Trophoblast cell (in vitro differentiated cells and primary cell): ENCODE results near the gene SPEG.
A peak's percentile ranks its signal among the peaks of the same experiment; 100 is the strongest.

Experiments used
- DNase-seq, 2 donors: peaks; one replicate each; pipeline ENCODE4 v3.0.0-alpha.2; 2016
- H2AFZ ChIP-seq: 2 replicates; pipeline ENCODE4 v1.6.1; 2013; ENCODE audit warnings: low read length, moderate library complexity, mild to moderate bottlenecking; ENCODE audit not compliant: insufficient read depth, poor library complexity
- H2AK5ac ChIP-seq: 2 replicates; pipeline ENCODE4 v1.6.1; 2013; ENCODE audit warnings: mild to moderate bottlenecking, low read length
- H2BK120ac ChIP-seq: 2 replicates; pipeline ENCODE4 v1.6.1; 2013; ENCODE audit warnings: low read length, mild to moderate bottlenecking, moderate library complexity; ENCODE audit not compliant: insufficient read depth, poor library complexity
- H2BK12ac ChIP-seq: 2 replicates; pipeline ENCODE4 v1.6.1; 2013; ENCODE audit warnings: mild to moderate bottlenecking, low read length, moderate library complexity
- H2BK5ac ChIP-seq: 2 replicates; pipeline ENCODE4 v1.6.1; 2013; ENCODE audit warnings: low read length, low read depth, moderate library complexity, mild to moderate bottlenecking; ENCODE audit not compliant: poor library complexity
- H3K14ac ChIP-seq: 2 replicates; pipeline ENCODE4 v1.6.1; 2013; ENCODE audit warnings: mild to moderate bottlenecking, low read length
- H3K18ac ChIP-seq: 2 replicates; pipeline ENCODE4 v1.6.1; 2013; ENCODE audit warnings: mild to moderate bottlenecking, low read length
- H3K23ac ChIP-seq: 2 replicates; pipeline ENCODE4 v1.6.1; 2013; ENCODE audit warnings: low read length
- H3K27ac ChIP-seq: 2 replicates; pipeline ENCODE4 v1.5.1; 2013; ENCODE audit warnings: low read depth, mild to moderate bottlenecking, inconsistent platforms, low read length, moderate library complexity
- H3K27me3 ChIP-seq: 2 replicates; pipeline ENCODE4 v1.6.1; 2013; ENCODE audit warnings: inconsistent platforms, mild to moderate bottlenecking, low read length, moderate library complexity; ENCODE audit not compliant: insufficient read depth
- H3K36me3 ChIP-seq, 2 experiments: 1 replicate in 1 of 2; 2 replicates in 1 of 2; pipeline ENCODE4 v1.6.1; 2013; ENCODE audit warnings: low read length in 2 of 2, mild to moderate bottlenecking in 2 of 2, moderate library complexity in 1 of 2; ENCODE audit not compliant: insufficient read depth in 2 of 2, control insufficient read depth in 1 of 2
- H3K4ac ChIP-seq: 2 replicates; pipeline ENCODE4 v1.6.1; 2013; ENCODE audit warnings: low read depth, mild to moderate bottlenecking, low read length, moderate library complexity
- H3K4me1 ChIP-seq, 2 experiments: 1 replicate in 1 of 2; 2 replicates in 1 of 2; pipeline ENCODE4 v1.6.1; 2013; ENCODE audit warnings: low read length in 2 of 2, mild to moderate bottlenecking in 2 of 2, moderate library complexity in 1 of 2; ENCODE audit not compliant: insufficient read depth in 2 of 2, control insufficient read depth in 1 of 2
- H3K4me2 ChIP-seq: 2 replicates; pipeline ENCODE4 v1.6.1; 2013; ENCODE audit warnings: inconsistent platforms, mild to moderate bottlenecking, low read length, moderate library complexity
- H3K4me3 ChIP-seq: 2 replicates; pipeline ENCODE4 v1.5.1; 2013; ENCODE audit warnings: mild to moderate bottlenecking, low read depth, low read length, inconsistent platforms
- H3K79me1 ChIP-seq: one replicate; pipeline ENCODE4 v1.6.1; 2013; ENCODE audit warnings: low read length
- H3K79me2 ChIP-seq: 2 replicates; pipeline ENCODE4 v1.6.1; 2013; ENCODE audit warnings: low read length, mild to moderate bottlenecking; ENCODE audit not compliant: control insufficient read depth, insufficient read depth, poor library complexity
- H3K9ac ChIP-seq: 2 replicates; pipeline ENCODE4 v1.6.1; 2013; ENCODE audit warnings: mild to moderate bottlenecking, low read length
- H3K9me3 ChIP-seq: 2 replicates; pipeline ENCODE4 v1.6.1; 2013; ENCODE audit warnings: low read depth, mild to moderate bottlenecking, control low read depth, inconsistent platforms, low read length; ENCODE audit not compliant: insufficient read depth
- H4K12ac ChIP-seq: 2 replicates; pipeline ENCODE4 v1.6.1; 2013; ENCODE audit warnings: low read depth, mild to moderate bottlenecking, low read length, moderate library complexity
- H4K8ac ChIP-seq: 2 replicates; pipeline ENCODE4 v1.6.1; 2013; ENCODE audit warnings: low read depth, mild to moderate bottlenecking, low read length, moderate library complexity
- H4K91ac ChIP-seq: one replicate; pipeline ENCODE4 v1.6.1; 2013; ENCODE audit warnings: low read depth, mild to moderate bottlenecking, low read length, moderate library complexity
- WGBS: extraction: QIAGEN DNeasy Blood & Tissue Kit; methylation state at CpG from one replicate; pipeline ENCODE4 v1.1.7; 2013; ENCODE audit warnings: missing lambda C conversion rate; ENCODE audit not compliant: insufficient read length, insufficient coverage; ENCODE audit errors: extremely low coverage; 5-methylcytosine and 5-hydroxymethylcytosine counted together

Gene SPEG

DNA sequence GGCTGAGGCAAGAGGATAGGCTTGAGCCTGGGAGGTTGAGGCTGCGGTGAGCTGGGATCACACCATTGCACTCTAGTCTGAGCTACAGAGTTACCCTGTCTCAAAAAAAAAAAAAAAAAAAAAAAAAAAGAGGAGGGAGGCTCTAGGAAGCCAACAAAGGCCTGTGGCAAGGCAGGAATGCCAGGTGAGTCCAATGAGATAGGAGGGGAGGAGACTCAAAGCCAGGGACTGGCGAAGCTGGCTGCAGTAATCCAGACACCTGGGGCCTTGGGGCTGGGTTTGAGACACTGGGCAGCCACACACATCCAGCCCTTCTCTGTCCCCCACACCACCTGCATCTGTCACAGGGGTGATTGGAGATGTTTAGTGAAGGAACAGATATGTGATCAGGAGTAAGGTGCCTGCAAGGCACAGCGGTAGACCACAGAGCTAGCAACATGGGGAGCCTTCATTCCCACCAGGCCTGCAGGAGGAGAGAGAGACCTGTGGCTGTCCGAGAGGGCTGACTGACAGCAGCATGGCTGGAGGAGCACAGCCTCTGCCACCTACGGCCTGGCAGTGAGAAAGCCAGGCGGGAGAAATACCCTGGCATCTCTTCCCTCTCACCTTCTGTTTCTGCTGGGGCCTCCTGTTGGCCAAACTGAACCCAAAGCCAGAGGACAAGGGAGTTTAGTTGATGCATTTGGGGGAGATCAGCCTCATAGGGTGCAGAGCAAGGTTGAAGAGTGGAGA is 99.5 kb downstream of the SPEG start:
- Histone ChIP-seq H2AK5ac (no peak overlapping the region), H3K14ac (no peak overlapping the region), H3K79me2 (no peaks in the 10 kb centered on the region), H3K27me3 (peaks cover 6% of the 10 kb centered on the region), H3K4ac (no peak overlapping the region), H3K36me3 (peaks cover 7 to 9% of the 10 kb centered on the region in 2 experiments), H3K9me3 (peaks cover 3% of the 10 kb centered on the region), H3K4me3 (no peak overlapping the region), H2BK5ac (no peak overlapping the region), H3K79me1 (peaks cover 2% of the 10 kb centered on the region), H4K12ac (no peak overlapping the region), H2BK12ac (no peak overlapping the region), H4K91ac (no peak overlapping the region), H3K27ac (no peak overlapping the region), H3K4me1 (peaks cover 5 to 13% of the 10 kb centered on the region in 2 experiments), H2BK120ac (no peak overlapping the region), H3K4me2 (no peak overlapping the region), H3K23ac (no peak overlapping the region), H3K18ac (no peak overlapping the region), H3K9ac (no peak overlapping the region), H2AFZ (no peak overlapping the region), H4K8ac (no peak overlapping the region)
- WGBS, result no CpG with 5 or more reads among the region's 6 CpGs
- no peak for DNase-seq

DNA sequence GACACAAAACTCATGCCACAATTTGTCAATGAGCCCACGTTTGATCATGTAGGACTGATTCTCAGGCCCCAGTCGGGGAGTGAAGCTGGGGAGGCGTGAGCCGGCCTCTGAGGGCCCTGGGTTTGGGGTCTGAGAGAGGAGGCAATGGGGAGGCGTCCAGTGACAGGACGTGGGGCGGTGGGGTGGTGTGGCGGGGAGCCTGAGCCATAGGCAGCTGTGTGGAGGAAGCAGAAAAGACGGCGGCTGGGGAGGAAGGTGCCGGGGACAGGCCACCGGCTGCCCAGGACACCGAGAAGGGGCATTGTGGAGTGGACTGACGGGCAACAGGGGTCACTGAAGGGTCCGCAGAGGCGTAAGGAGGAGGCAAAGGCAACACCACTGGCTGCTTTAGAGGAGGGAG is 101.8 kb downstream of the SPEG start:
- Histone ChIP-seq H3K4me3 (no peak overlapping the region), H3K4ac (no peak overlapping the region), H2AFZ (no peak overlapping the region), H3K4me1 (peaks cover 5 to 13% of the 10 kb centered on the region in 2 experiments), H3K36me3 (peaks cover 29 to 31% of the 10 kb centered on the region in 2 experiments), H4K8ac (no peak overlapping the region), H2BK12ac (no peak overlapping the region), H3K27ac (no peak overlapping the region), H4K12ac (no peak overlapping the region), H2BK120ac (no peak overlapping the region), H2AK5ac (no peak overlapping the region), H3K14ac (no peak overlapping the region), H4K91ac (no peak overlapping the region), H3K18ac (no peak overlapping the region), H3K79me2 (no peaks in the 10 kb centered on the region), H3K27me3 (no peaks in the 10 kb centered on the region), H3K23ac (no peak overlapping the region), H3K79me1 (peaks cover 2% of the 10 kb centered on the region), H3K4me2 (no peak overlapping the region), H3K9ac (no peak overlapping the region), H3K9me3 (peaks cover 3% of the 10 kb centered on the region), H2BK5ac (no peak overlapping the region)
- WGBS, result no CpG with 5 or more reads among the region's 16 CpGs
- DNase-seq, result no peak

DNA sequence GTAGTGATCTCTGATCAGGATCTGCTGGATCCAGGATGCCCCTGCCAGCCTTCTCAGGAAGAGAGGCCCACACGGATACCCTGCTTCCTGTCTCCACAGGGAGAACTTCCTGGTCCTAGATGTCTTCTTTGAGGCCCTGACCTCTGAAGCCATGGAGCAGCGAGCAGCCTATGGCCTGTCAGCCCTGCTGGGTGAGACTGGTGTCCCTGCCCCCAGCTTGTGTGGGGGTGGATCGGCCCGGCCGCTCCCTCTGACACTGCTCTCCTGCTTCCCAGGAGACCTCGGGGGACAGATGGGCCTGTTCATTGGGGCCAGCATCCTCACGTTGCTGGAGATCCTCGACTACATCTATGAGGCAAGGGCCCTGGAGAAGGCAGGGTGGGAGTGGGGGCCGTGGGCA is 102.3 kb downstream of the SPEG start:
- Histone ChIP-seq H3K4me3 (no peak overlapping the region), H4K8ac (no peak overlapping the region), H3K27ac (no peak overlapping the region), H3K4me2 (no peak overlapping the region), H3K27me3 (no peaks in the 10 kb centered on the region), H2BK12ac (no peak overlapping the region), H2AFZ (no peak overlapping the region), H3K14ac (no peak overlapping the region), H2BK120ac (no peak overlapping the region), H2BK5ac (no peak overlapping the region), H3K4me1 (peaks cover 7 to 17% of the 10 kb centered on the region in 2 experiments), H3K36me3 (peaks cover 31 to 33% of the 10 kb centered on the region in 2 experiments), H2AK5ac (no peak overlapping the region), H3K9ac (no peak overlapping the region), H3K23ac (no peak overlapping the region), H4K91ac (peak overlapping the region; percentile 21), H3K9me3 (no peaks in the 10 kb centered on the region), H3K4ac (no peak overlapping the region), H3K79me2 (peaks cover 1% of the 10 kb centered on the region), H3K79me1 (peaks cover 2% of the 10 kb centered on the region), H4K12ac (no peak overlapping the region), H3K18ac (no peak overlapping the region)
- no CpG with 5 or more reads among the region's 9 CpGs for WGBS
- DNase-seq, result no peak

DNA sequence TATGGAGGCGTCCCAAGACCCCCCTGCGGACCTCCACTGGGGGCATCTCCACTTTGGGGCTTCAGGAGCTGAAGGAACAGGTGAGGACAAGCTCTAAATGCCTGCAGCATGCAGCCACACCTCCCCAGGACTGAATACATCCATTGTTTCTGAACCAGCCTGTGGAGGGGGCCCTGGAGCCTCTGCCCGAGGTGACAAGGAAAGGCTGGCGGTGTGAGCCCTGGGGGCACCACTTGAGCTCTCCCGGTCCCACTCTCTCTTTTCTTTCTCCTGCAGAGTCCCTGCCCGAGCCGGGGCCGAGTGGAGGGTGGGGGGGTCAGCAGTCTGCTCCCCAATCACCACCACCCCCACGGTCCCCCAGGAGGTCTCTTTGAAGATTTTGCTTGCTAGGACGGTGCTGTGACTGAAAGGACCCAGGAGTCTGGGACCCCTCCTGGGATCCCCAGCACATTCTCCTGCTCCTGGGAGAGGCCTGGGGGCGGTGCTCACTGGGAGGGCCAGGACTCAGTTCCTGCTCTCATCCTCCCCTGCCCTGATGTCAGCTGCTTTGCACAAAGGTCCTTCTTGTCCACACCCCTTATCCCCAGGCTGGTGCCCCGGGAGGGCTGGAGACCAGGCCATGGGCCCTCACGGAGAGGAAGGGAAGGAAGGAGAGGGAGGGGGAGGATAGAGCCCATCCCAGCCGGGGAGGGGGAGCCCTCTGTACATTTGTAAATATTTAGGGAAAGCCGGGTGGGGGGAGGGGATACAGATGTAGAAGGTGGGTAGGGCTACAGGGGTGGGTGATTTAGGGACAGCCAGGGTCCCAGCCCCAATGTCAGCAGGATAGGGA is 103.2 kb downstream of the SPEG start:
- Histone ChIP-seq H2AK5ac (no peak overlapping the region), H3K23ac (no peak overlapping the region), H4K91ac (no peak overlapping the region), H3K9ac (no peak overlapping the region), H2BK12ac (no peak overlapping the region), H3K4ac (no peak overlapping the region), H3K4me3 (no peak overlapping the region), H3K27ac (peak overlapping the region; percentile 8), H3K18ac (peak overlapping the region; percentile 29), H3K79me1 (peaks cover 4% of the 10 kb centered on the region), H3K4me1 (peaks cover 8 to 22% of the 10 kb centered on the region in 2 experiments), H2AFZ (no peak overlapping the region), H3K14ac (no peak overlapping the region), H3K27me3 (no peaks in the 10 kb centered on the region), H2BK5ac (no peak overlapping the region), H4K8ac (no peak overlapping the region), H3K79me2 (peaks cover 3% of the 10 kb centered on the region), H2BK120ac (no peak overlapping the region), H3K4me2 (no peak overlapping the region), H3K9me3 (no peaks in the 10 kb centered on the region), H4K12ac (no peak overlapping the region), H3K36me3 (peaks cover 31 to 33% of the 10 kb centered on the region in 2 experiments)
- peak in 1 of 2 donors; percentile 18 for DNase-seq
- whole genome bisulfite sequencing, result no CpG with 5 or more reads among the region's 15 CpGs
